Stimulated activated CD4-positive, alpha-beta T cell treated with anti-CD3 and anti-CD28 coated beads, Interleukin-15, amount 100 ng/mL, for 48 hours (primary cell): Measurements from ENCODE around the gene RCL1.

Experiments
- DNase-seq, 2 donors: peaks; one replicate each; pipeline ENCODE4 v3.0.0-alpha.2; 2020; ENCODE audit warnings: low read depth in 2 of 2

Gene RCL1

GRCh38 chr9:4811824-4812223 lies 19.1 kb downstream of the RCL1 start:
- DNase-seq = no peak

GRCh38 chr9:4812858-4813257 lies 20.1 kb downstream of the RCL1 start:
- DNase-seq = no peak

GRCh38 chr9:4814913-4815312 lies 22.2 kb downstream of the RCL1 start:
- no peak for DNase-seq

- no peak for DNase-seq
Observed at GRCh38 chr9:4815381-4815956, 22.7 kb downstream of the RCL1 start.

- no peak for DNase-seq
Observed at GRCh38 chr9:4820168-4820567, 27.4 kb downstream of the RCL1 start.

GRCh38 chr9:4821133-4821532 lies 28.4 kb downstream of the RCL1 start:
- DNase-seq = no peak

GRCh38 chr9:4822057-4822456 lies 29.3 kb downstream of the RCL1 start:
- no peak for DNase-seq

- DNase-seq = no peak
Observed at GRCh38 chr9:4826417-4827166, 33.8 kb downstream of the RCL1 start.

- no peak for DNase-seq
Observed at GRCh38 chr9:4827224-4827623, 34.5 kb downstream of the RCL1 start.

- no peak for DNase-seq
Observed at GRCh38 chr9:4828761-4829160, 36.0 kb downstream of the RCL1 start.

GRCh38 chr9:4829969-4830368 lies 37.2 kb downstream of the RCL1 start:
- DNase-seq = no peak

- no peak for DNase-seq
Observed at GRCh38 chr9:4830699-4831098, 38.0 kb downstream of the RCL1 start.

- DNase-seq = no peak
Observed at GRCh38 chr9:4831119-4831518, 38.4 kb downstream of the RCL1 start.

- DNase-seq = no peak
Observed at GRCh38 chr9:4831944-4832343, 39.2 kb downstream of the RCL1 start.

GRCh38 chr9:4832786-4833579 lies 40.2 kb downstream of the RCL1 start:
- DNase-seq = peak in 1 of 2 donors; percentile 48

- no peak for DNase-seq
Observed at GRCh38 chr9:4833781-4834560, 41.2 kb downstream of the RCL1 start.

- no peak for DNase-seq
Observed at GRCh38 chr9:4836676-4837075, 43.9 kb downstream of the RCL1 start.

- no peak for DNase-seq
Observed at GRCh38 chr9:4837261-4838188, 44.8 kb downstream of the RCL1 start.

GRCh38 chr9:4838189-4838546 lies 45.4 kb downstream of the RCL1 start:
- DNase-seq = no peak

- no peak for DNase-seq
Observed at GRCh38 chr9:4839470-4839912, 46.7 kb downstream of the RCL1 start.

GRCh38 chr9:4840018-4840417 lies 47.3 kb downstream of the RCL1 start:
- DNase-seq = no peak
